Measurements from ENCODE around the gene NUBPL.

NUBPL gene, protein sequence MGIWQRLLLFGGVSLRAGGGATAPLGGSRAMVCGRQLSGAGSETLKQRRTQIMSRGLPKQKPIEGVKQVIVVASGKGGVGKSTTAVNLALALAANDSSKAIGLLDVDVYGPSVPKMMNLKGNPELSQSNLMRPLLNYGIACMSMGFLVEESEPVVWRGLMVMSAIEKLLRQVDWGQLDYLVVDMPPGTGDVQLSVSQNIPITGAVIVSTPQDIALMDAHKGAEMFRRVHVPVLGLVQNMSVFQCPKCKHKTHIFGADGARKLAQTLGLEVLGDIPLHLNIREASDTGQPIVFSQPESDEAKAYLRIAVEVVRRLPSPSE

GRCh38 chr14:31561155-31561846 is at the start of gene NUBPL:
Gene NUBPL, plus strand, starts transcription at chr14:31561404. Its CDS starts 36 bp downstream, at chr14:31561440.
- DNase-seq (ENCODE audit: low read depth in 2 of 2) = peak; percentile 92 to 96

DNA sequence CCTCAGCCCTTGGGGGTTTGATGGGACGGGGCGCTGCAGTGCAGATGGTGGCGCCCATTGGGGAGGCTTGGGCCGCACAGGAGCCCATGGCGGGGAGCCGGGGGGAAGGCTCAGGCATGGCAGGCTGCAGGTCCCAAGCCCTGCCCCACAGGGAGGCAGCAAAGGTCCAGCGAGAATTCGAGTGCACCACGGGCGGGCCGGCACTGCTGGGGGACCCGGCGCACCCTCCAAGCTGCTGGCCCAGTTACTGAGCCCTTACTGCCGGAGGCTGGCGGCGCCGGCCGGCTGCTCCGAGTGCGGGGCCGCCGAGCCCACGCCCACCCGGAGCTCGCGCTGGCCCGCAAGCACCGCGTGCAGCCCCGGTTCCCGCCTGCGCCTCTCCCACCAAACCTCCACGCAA is 34.1 kb upstream of the NUBPL start:
- DNase-seq (ENCODE audit: low read depth in 2 of 2) = no peak

DNA sequence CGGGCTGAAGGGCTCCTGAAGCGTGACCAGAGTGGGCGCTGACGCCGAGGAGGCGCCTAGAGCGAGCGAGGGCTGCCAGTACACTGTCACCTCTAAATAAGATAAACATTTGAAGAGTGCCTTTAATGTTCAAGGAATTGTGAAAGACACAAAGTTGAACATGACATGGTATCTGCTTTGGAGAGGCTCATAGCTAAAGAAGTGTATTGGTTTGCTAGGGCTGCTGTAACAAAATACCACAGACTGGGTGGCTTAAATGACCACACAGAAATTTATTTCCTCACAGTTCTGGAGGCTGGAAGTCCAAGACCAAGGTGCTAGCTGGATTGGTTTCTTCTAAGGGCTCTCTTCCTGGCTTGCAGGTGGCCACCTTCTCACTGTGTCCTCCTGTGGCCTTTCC is 33.7 kb upstream of the NUBPL start:
- no peak for DNase-seq (ENCODE audit: low read depth in 2 of 2)

DNA sequence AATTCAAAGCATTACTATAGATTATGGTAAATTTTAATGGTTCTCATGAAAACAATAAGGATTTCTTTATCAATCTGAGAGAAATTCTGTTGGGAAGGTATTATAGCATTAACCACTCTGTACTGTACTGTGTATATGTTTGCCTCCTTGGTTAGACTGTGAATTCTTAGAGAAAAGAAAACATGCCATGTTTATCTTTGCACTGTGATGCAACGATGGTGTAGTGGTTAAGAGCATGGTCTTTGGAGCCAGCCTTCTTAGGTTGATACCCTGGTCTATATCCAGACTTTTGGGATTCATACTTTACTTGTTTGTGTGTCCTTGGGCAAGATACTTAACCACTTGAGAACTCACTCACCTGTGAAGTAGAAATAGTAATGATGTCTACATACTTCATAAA is 32.2 kb upstream of the NUBPL start:
- DNase-seq (ENCODE audit: low read depth in 2 of 2) = no peak

DNA sequence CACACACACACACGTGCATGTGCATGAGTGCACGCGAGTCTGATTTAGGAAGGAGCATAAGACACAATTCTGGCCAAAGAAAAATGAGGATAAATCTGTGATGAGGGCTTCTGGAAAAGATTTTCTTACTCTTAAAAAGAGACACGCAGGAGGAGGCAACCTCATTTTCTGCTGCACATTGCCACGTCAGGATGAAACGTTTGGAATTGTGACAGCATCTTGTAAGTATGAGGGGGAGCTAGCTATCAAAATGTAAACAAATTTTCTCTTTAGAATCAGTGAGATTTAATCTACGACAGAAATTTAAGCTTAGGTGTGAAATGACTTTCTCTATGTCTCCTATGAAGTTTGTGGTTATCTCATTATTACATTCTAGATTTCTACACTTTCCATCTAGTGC is 31.1 kb upstream of the NUBPL start:
- no peak for DNase-seq (ENCODE audit: low read depth in 2 of 2)

GRCh38 chr14:31536201-31536960 is 24.8 kb upstream of the NUBPL start:
- DNase-seq (ENCODE audit: low read depth in 2 of 2) = no peak

DNA sequence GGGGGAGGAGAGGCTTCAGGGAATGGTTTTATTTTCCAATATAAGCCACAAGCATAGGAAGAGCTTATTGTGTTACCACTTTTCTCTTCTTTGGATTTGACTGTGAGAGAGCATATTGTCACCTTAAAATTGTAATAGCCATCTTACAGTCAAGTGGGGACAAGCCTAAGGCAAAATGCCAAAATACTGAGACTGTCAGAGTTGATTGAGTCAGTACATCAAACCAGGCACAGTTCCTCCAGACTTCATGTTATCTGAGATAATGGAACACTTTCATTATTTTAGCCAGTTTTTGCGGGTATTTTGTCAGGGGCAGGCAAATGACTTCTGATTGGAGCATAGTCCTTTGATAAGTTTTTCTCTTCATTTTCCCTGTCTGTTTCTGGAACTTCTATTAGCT is 19.5 kb upstream of the NUBPL start:
- DNase-seq (ENCODE audit: low read depth in 2 of 2) = no peak

DNA sequence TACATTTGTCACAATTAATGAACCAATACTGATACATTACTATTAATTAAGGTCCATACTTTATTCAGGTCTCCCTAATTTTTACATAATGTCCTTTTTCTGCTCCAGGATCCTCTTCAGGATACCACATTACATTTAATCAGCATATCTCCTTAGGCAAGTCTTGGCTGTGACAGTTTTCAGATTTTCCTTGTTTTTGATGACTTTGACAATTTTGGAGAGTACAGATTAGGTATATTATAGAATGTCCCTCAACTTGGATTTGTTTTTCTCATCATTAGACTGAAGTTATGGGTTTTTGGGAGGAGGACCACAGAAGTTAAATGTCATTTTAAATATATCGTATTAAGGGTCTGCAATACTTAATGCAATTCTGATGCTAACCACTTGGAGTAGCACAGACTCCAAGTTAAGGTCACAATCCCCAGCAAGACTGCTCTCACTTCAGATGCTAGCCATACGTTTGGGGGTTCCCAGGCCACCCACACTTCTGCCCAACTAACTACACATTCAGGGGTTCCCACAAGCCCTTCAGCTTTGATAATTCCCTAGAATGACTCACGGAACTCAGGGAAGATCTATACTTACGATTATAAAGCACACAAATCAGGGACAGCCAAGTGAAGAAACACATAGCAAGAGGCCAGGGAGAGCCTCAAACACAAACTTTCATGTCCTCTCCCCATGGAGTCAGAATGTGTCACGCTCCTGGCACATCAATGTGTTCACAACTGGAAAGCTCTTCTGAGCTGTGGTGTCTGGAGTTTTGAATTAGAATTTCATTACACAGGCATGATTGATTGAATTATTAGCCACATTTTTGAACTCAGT is 17.0 kb upstream of the NUBPL start:
- DNase-seq (ENCODE audit: low read depth in 2 of 2) = no peak

DNA sequence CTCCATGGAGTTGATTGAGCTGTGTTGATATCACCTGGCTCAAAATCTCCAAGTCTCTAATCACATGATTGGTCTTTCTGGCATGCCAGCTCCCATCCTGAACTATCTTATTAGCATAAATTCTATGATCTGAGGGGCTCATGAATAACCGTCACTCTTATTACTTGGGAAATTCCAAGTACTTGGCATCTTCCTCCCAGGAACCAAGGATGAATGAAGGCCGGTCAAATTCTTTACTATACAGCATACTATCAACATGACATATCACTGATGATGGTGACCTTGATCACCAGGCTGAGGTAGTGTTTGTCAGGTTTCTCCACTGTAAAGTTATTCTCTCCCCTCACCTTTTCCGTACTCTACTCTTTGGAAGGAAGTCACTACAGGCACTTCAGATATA is 16.4 kb upstream of the NUBPL start:
- no peak for DNase-seq (ENCODE audit: low read depth in 2 of 2)

DNA sequence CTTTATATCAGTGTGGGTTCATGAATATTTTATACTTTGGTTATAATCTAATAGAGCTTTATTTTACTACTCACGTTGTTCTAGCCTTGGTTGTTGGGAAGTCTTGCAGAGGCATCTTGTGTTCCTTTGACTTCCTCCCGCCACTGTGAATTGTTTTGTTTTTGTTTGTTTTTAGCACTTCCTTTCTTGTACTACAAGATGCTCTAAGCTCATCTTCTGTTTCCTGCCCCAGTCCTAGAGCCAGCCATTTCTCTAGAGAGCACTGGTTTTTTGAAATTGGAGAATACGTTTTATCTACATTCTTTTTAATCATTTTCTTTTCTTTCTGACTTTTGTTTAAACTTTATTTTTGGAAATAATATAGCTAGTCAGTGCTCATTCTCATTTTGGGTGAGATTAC is 15.9 kb upstream of the NUBPL start:
- no peak for DNase-seq (ENCODE audit: low read depth in 2 of 2)

- no peak for DNase-seq (ENCODE audit: low read depth in 2 of 2)
Observed at GRCh38 chr14:31549817-31550216, 11.4 kb upstream of the NUBPL start.

DNA sequence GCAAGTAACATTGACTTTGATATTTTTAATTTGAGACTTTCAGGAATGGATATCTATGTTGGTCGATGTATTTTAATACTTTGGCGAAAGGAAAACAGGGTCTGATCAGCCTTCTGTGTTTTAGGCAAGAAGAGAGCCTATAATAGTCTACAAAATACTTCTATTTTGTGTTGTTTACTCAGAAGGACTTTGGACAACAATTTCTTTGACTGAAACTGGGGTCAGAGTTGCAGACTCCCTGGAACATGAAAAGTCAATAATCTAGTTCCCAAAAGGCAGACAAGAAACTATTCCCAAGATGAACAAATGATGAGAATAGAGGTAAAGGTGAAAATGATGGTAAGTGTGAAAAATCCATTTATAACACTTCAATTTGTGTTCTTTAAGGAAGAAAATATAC is 10.6 kb upstream of the NUBPL start:
- no peak for DNase-seq (ENCODE audit: low read depth in 2 of 2)

DNA sequence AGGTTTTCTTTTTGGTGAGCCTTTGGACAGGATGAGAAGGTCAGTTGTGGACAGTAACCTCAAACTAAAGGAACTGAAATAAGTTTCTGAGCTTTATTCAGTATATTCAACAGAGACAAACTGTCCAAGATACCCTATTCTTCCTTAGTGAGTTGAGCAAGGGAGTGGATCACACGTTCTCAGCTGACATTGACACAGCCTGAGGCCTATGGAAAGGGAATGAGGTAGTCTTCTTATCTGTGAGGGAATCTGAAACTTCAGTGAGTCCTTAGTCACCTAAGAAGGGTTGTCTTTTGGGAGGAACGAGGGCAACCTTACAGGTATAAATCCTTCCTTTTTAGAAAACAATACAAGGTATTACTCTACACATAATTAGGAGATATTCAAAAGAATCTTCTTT is 5.0 kb upstream of the NUBPL start:
- no peak for DNase-seq (ENCODE audit: low read depth in 2 of 2)

DNA sequence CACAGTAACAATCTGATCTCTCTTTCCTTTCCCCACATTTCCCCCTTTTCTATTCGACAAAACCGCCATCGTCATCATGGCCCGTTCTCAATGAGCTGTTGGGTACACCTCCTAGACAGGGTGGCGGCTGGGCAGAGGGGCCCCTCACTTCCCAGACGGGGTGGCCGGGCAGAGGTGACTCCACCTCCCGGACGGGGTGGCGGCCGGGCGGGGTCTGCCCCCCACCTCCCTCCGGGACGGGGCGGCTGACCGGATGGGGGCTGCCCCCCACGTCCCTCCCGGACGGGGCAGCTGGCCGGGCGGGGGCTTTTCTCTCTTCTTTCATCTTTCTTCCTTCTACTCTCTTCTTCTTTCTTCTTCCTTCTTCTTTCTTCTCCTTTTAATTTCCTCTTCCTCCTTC is 1.3 kb upstream of the NUBPL start:
- no peak for DNase-seq (ENCODE audit: low read depth in 2 of 2)

DNA sequence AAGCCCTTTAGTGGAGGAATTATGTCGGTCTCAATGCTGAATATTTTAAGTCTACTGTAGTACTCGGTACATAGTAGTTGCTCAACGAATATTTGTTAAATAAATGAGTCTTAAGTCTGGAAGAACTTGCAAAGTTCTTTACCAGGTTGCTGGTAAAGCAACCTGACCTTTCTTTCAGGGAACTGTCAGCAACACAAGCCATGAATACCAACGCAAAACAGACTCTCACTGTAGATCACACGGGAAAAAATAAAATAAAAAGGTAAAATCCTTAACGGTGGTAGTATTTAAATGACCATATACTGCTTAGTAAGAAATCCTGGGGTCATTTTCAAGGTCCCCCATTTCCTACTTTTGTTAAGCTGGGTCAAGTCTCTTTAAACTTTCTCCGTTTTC is 447 bp upstream of the NUBPL start:
- no peak for DNase-seq (ENCODE audit: low read depth in 2 of 2)

GRCh38 chr14:31564194-31564593 is 3.0 kb downstream of the NUBPL start:
- no peak for DNase-seq (ENCODE audit: low read depth in 2 of 2)

DNA sequence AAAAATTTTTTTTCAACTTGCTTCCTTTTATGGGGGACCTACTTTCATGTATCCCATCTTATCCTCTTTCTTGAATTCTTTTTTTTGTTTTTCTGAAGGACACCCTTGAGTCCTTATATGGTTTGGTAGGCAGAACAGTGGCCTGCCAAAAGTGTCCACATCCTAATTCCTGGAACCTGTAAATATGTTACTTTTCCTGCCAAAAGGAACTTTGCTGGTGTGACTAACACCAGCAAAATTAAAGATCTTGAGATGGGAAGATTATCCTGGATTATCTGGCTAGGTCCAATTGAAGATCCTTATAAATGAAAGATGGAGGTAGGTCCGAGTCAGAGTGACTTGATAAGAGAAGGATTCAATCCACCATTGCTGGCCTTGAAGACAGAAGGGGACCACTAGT is 5.3 kb downstream of the NUBPL start:
- DNase-seq (ENCODE audit: low read depth in 2 of 2) = no peak

DNA sequence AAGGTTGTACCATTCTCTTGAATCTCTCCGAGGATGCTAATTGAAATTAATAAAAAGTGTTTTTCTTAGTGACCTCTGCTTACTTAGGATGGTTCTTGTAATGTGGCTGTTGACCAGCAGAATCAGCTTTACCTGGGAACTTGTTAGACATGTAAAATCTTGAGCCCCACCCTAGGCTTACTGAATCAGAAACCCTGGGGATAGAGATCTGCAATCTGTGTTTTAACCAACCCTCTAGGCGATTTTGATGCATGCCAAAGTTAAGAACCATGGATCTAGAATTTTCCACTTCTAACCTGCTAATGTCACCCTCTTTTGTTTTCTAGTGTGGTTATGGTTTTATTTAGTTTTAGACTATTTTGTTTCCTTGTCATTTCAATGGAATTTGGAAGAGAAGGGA is 6.5 kb downstream of the NUBPL start:
- DNase-seq (ENCODE audit: low read depth in 2 of 2) = no peak

GRCh38 chr14:31568161-31568560 is 7.0 kb downstream of the NUBPL start:
- no peak for DNase-seq (ENCODE audit: low read depth in 2 of 2)

- no peak for DNase-seq (ENCODE audit: low read depth in 2 of 2)
Observed at GRCh38 chr14:31568671-31569070, 7.5 kb downstream of the NUBPL start.

DNA sequence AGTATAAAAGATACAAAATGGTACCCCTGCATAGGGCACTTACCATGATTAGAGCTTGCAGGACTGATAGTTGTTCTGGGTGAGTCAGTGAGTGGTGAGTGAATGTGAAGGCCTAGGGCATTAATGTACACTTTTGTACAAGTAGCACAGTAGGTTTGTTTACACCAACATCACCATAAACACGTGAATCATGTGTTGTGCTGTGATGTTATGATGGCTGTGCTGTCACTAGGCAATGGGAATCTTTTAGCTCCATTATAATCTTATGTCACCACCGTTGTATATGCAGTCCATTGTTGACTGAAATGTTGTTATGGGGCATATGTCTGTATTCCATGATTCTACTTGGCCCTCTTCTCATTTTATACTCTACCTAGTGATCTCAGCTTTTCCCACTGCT is 11.8 kb downstream of the NUBPL start:
- DNase-seq (ENCODE audit: low read depth in 2 of 2) = no peak

GRCh38 chr14:31576949-31577348 is 15.7 kb downstream of the NUBPL start:
- no peak for DNase-seq (ENCODE audit: low read depth in 2 of 2)
